SIG-M5 (cell line): ENCODE data around the gene IL9R.
"Not testable (repeated sequence)": the region's sequence is repeated elsewhere in the genome, so short reads cannot be mapped to it uniquely, and the experiment has no call there.

ENCODE experiments used
- DNase-seq: peaks from one replicate; lab custom pipeline; 2025; lab: John Stamatoyannopoulos, UW

The IL9R gene

GRCh38 chrX:155997436-155997835 is at the start of gene IL9R:
IL9R (plus strand) TSS chrX:155997696; CDS start chrX:155997760, 64 bp downstream.
- DNase-seq: no peak

GRCh38 chrX:155949098-155949497 is 48.4 kb upstream of the IL9R start:
- no peak for DNase-seq

GRCh38 chrX:155951237-155951789 is 46.2 kb upstream of the IL9R start:
- DNase-seq: no peak

GRCh38 chrX:155953055-155953454 is 44.4 kb upstream of the IL9R start:
- no peak for DNase-seq

GRCh38 chrX:155954793-155955192 is 42.7 kb upstream of the IL9R start:
- no peak for DNase-seq

- DNase-seq: no peak
These were observed 41.4 kb upstream of the IL9R start for GRCh38 chrX:155956099-155956498.

GRCh38 chrX:155956649-155957048 is 40.8 kb upstream of the IL9R start:
- DNase-seq: no peak

- DNase-seq: no peak
These were observed 39.7 kb upstream of the IL9R start for GRCh38 chrX:155957843-155958242.

- no peak for DNase-seq
These were observed 38.4 kb upstream of the IL9R start for GRCh38 chrX:155959018-155959587.

GRCh38 chrX:155962906-155963305 is 34.6 kb upstream of the IL9R start:
- DNase-seq: no peak

- DNase-seq: peak; percentile 7
These were observed 30.6 kb upstream of the IL9R start for GRCh38 chrX:155966876-155967275.

- DNase-seq: no peak
These were observed 29.7 kb upstream of the IL9R start for GRCh38 chrX:155967653-155968325.

- DNase-seq: no peak
These were observed 29.2 kb upstream of the IL9R start for GRCh38 chrX:155968326-155968661.

GRCh38 chrX:155968791-155969190 is 28.7 kb upstream of the IL9R start:
- no peak for DNase-seq

GRCh38 chrX:155971658-155972057 is 25.8 kb upstream of the IL9R start:
- DNase-seq: not testable (repeated sequence)

- DNase-seq: not testable (repeated sequence)
These were observed 25.3 kb upstream of the IL9R start for GRCh38 chrX:155972241-155972640.

GRCh38 chrX:155983326-155983725 is 14.2 kb upstream of the IL9R start:
- DNase-seq: no peak

GRCh38 chrX:155985208-155985607 is 12.3 kb upstream of the IL9R start:
- DNase-seq: no peak

- not testable (repeated sequence) for DNase-seq
These were observed 10.5 kb upstream of the IL9R start for GRCh38 chrX:155986995-155987394.

GRCh38 chrX:155988859-155989258 is 8.6 kb upstream of the IL9R start:
- DNase-seq: no peak

GRCh38 chrX:155993421-155993820 is 4.1 kb upstream of the IL9R start:
- DNase-seq: no peak

- no peak for DNase-seq
These were observed 2.1 kb upstream of the IL9R start for GRCh38 chrX:155995321-155995875.

- DNase-seq: no peak
These were observed 620 bp downstream of the IL9R start for GRCh38 chrX:155998116-155998515.
